ENCODE results near the gene GPX6.

DNA sequence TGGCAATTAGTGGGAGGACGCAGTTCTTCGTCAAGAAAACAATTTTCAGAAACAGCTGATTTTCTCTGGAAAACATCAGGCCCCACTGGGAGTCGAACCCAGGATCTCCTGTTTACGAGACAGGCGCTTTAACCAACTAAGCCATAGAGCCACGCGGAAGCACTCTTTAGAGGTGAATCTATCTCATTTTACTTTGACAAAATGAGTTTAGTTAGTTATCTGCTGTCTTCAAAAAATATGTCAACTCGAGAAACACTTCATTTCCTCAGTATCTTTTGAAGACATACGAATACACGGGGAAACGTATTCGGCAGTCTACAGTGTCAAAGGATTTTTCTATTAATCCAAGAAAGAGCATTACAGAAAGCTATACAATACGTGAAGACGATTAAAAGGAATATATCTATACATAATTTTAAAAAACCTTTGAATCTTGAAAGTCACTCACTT is 26.7 kb downstream of the GPX6 start:
- TF ChIP-seq, protein P1, sequence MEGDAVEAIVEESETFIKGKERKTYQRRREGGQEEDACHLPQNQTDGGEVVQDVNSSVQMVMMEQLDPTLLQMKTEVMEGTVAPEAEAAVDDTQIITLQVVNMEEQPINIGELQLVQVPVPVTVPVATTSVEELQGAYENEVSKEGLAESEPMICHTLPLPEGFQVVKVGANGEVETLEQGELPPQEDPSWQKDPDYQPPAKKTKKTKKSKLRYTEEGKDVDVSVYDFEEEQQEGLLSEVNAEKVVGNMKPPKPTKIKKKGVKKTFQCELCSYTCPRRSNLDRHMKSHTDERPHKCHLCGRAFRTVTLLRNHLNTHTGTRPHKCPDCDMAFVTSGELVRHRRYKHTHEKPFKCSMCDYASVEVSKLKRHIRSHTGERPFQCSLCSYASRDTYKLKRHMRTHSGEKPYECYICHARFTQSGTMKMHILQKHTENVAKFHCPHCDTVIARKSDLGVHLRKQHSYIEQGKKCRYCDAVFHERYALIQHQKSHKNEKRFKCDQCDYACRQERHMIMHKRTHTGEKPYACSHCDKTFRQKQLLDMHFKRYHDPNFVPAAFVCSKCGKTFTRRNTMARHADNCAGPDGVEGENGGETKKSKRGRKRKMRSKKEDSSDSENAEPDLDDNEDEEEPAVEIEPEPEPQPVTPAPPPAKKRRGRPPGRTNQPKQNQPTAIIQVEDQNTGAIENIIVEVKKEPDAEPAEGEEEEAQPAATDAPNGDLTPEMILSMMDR (IDR thresholded peaks at IDR 0.05), result no peak
- no peak for TF ChIP-seq POLR2A (IDR thresholded peaks at IDR 0.05)
